IMR-90 (cell line): ENCODE data around the gene MID1. TPM values are rescaled to one million over a fixed set of nuclear protein-coding genes. Genes with fewer than 3 reads are reported as not detected.
A peak's percentile ranks its signal among the peaks of the same experiment; 100 is the strongest.

Experiments
- ATAC-seq: fragments of 200-7000 bp; cut with Tn5 transposase; 2 replicates; pipeline ENCODE4 v1.9.1; 2020; ENCODE audit warnings: low read depth, mild to moderate bottlenecking, moderate library complexity
- BruUV-seq: library from RNA; stranded (reverse); fragments of 400-500 nt; replicated peaks from 2 replicates; lab custom pipeline; 2021; lab: Mats Ljungman, UMichigan
- CTCF ChIA-PET: fragments of 300-600 bp; formaldehyde crosslinking; extraction: SDS; loops from one replicate; lab custom pipeline; 2021; ENCODE audit warnings: antibody characterized with exemption; lab: Yijun Ruan, JAX
- POLR2A ChIA-PET: fragments of 300-600 bp; sonication (Branson Sonifier 250); formaldehyde crosslinking; loops from one replicate; lab custom pipeline; 2022; ENCODE audit warnings: antibody characterized with exemption; ENCODE audit not compliant: unreplicated experiment; lab: Charles Lee
- DNase-seq: peaks from one replicate; pipeline ENCODE4 v3.0.0; 2013
- H2AFZ ChIP-seq: replicated peaks from 2 replicates; pipeline ENCODE3; 2013; ENCODE audit warnings: low read length, mild to moderate bottlenecking; ENCODE audit not compliant: poor library complexity
- H2AK5ac ChIP-seq: 2 replicates; pipeline ENCODE4 v1.6.1; 2013; ENCODE audit warnings: low read depth, low read length, inconsistent platforms
- H2AK9ac ChIP-seq: replicated peaks from 2 replicates; pipeline ENCODE3; 2013; ENCODE audit warnings: mild to moderate bottlenecking, low read depth, low read length, moderate library complexity; ENCODE audit not compliant: poor library complexity
- H2BK120ac ChIP-seq: 2 replicates; pipeline ENCODE4 v1.6.1; 2013; ENCODE audit warnings: low read depth, low read length, inconsistent platforms
- H2BK15ac ChIP-seq: 3 replicates; pipeline ENCODE4 v1.6.1; 2013; ENCODE audit warnings: low read depth, low read length, inconsistent platforms
- H2BK20ac ChIP-seq: 2 replicates; pipeline ENCODE4 v1.6.1; 2013; ENCODE audit warnings: low read depth, mild to moderate bottlenecking, inconsistent platforms, low read length, moderate library complexity
- H2BK5ac ChIP-seq: 2 replicates; pipeline ENCODE4 v1.6.1; 2013; ENCODE audit warnings: mild to moderate bottlenecking, low read depth, low read length, inconsistent platforms; ENCODE audit not compliant: poor library complexity, severe bottlenecking
- H3K14ac ChIP-seq: replicated peaks from 2 replicates; pipeline ENCODE4 v1.6.1; 2013; ENCODE audit warnings: low read depth, low read length, inconsistent platforms
- H3K18ac ChIP-seq: 2 replicates; pipeline ENCODE4 v1.6.1; 2013; ENCODE audit warnings: low read depth, low read length, control low read depth
- H3K23ac ChIP-seq: 2 replicates; pipeline ENCODE4 v1.6.1; 2013; ENCODE audit warnings: low read depth, low read length, inconsistent platforms
- H3K27ac ChIP-seq: 2 replicates; pipeline ENCODE4 v1.5.1; 2013; ENCODE audit warnings: mild to moderate bottlenecking, control low read depth, low read length; ENCODE audit not compliant: insufficient read depth
- H3K27me3 ChIP-seq: 2 replicates; pipeline ENCODE4 v1.6.1; 2013; ENCODE audit warnings: low read length; ENCODE audit not compliant: control insufficient read depth, insufficient read depth
- H3K36me3 ChIP-seq: 2 replicates; pipeline ENCODE4 v1.6.1; 2013; ENCODE audit warnings: low read length, mixed read lengths; ENCODE audit not compliant: control insufficient read depth, insufficient read depth
- H3K4ac ChIP-seq: 2 replicates; pipeline ENCODE4 v1.6.1; 2013; ENCODE audit warnings: low read depth, low read length, inconsistent platforms
- H3K4me1 ChIP-seq: 2 replicates; pipeline ENCODE4 v1.6.1; 2013; ENCODE audit warnings: low read length, mixed read lengths; ENCODE audit not compliant: control insufficient read depth, insufficient read depth
- H3K4me2 ChIP-seq: 2 replicates; pipeline ENCODE4 v1.6.1; 2013; ENCODE audit warnings: low read depth, mild to moderate bottlenecking, control low read depth, low read length, moderate library complexity
- H3K4me3 ChIP-seq: 2 replicates; pipeline ENCODE4 v1.5.1; 2013; ENCODE audit warnings: low read depth, mild to moderate bottlenecking, control low read depth, low read length, moderate library complexity; ENCODE audit not compliant: insufficient read depth
- H3K56ac ChIP-seq: 2 replicates; pipeline ENCODE4 v1.6.1; 2013; ENCODE audit warnings: low read length, inconsistent platforms; ENCODE audit not compliant: insufficient read depth; ENCODE audit errors: extremely low read depth
- H3K79me1 ChIP-seq, 2 experiments: 2 replicates each; pipeline ENCODE4 v1.6.1; 2013; ENCODE audit warnings: low read length in 2 of 2, inconsistent platforms in 1 of 2, low read depth in 1 of 2
- H3K9ac ChIP-seq: 2 replicates; pipeline ENCODE4 v1.6.1; 2013; ENCODE audit warnings: low read depth, low read length, control low read depth
- H3K9me1 ChIP-seq: 2 replicates; pipeline ENCODE4 v1.6.1; 2013; ENCODE audit warnings: low read length, inconsistent platforms; ENCODE audit not compliant: insufficient read depth
- H3K9me3 ChIP-seq: 2 replicates; pipeline ENCODE4 v1.6.1; 2013; ENCODE audit warnings: low read length; ENCODE audit not compliant: control insufficient read depth, insufficient read depth
- H4K20me1 ChIP-seq: 2 replicates; pipeline ENCODE4 v1.6.1; 2013; ENCODE audit warnings: low read length, inconsistent platforms; ENCODE audit not compliant: insufficient read depth
- H4K5ac ChIP-seq: 2 replicates; pipeline ENCODE4 v1.6.1; 2013; ENCODE audit warnings: mild to moderate bottlenecking, low read depth, low read length, control low read depth
- H4K8ac ChIP-seq, 2 experiments: 2 replicates each; pipeline ENCODE4 v1.6.1; 2013; ENCODE audit warnings: low read depth in 2 of 2, low read length in 2 of 2, control low read depth in 1 of 2, inconsistent platforms in 1 of 2
- H4K91ac ChIP-seq: 2 replicates; pipeline ENCODE4 v1.6.1; 2013; ENCODE audit warnings: low read depth, low read length, inconsistent platforms; ENCODE audit not compliant: insufficient read depth
- MAFK ChIP-seq: IDR thresholded peaks from 2 replicates; pipeline ENCODE4 v1.6.1; 2012; ENCODE audit warnings: low read depth, low read length, improper control_type of control experiment
- WGBS, 2 experiments: methylation state at CpG; one replicate each; pipeline versions ENCODE4 v1.1.5 to v1.1.7; 2013; ENCODE audit warnings: missing lambda C conversion rate in 2 of 2; ENCODE audit not compliant: insufficient read length in 1 of 2; ENCODE audit errors: extremely low coverage in 2 of 2; 5-methylcytosine and 5-hydroxymethylcytosine counted together
- dilution Hi-C: fragments of 300-500 bp; cut with HindIII; formaldehyde crosslinking; loops from one replicate; pipeline ENCODE4 v1.14.3; 2018; ENCODE audit warnings: low sequenced_read_pairs; ENCODE audit not compliant: unreplicated experiment
- in situ Hi-C: fragments of 300-500 bp; cut with MboI; formaldehyde crosslinking; loops from 3 replicates; pipeline ENCODE4 v1.14.3; 2019; ENCODE audit warnings: low sequenced_read_pairs, inconsistent platforms, mixed read lengths
- intact Hi-C: fragments of 100-400 bp; cut with micrococcal nuclease; formaldehyde crosslinking; loops from 2 replicates; pipeline ENCODE4 v1.10.0; 2022
- polyA plus RNA-seq, 3 experiments: library from polyadenylated mRNA; depleted of rRNA; stranded (reverse); fragments of >200 nt; gene quantifications; 2 replicates each; pipeline ENCODE4 v1.2.3, GENCODE V29; 2012; ENCODE audit warnings: low replicate concordance in 1 of 3
- total RNA-seq: library from RNA; depleted of rRNA; stranded (reverse); fragments of >200 nt; gene quantifications from 2 replicates; pipeline ENCODE4 v1.2.3, GENCODE V29; 2012
- TF ChIP-seq, protein P1 (sequence below): fragments of 150-350 bp; IDR thresholded peaks from 2 replicates; pipeline ENCODE4 v1.6.1; 2016; ENCODE audit warnings: low read depth, mild to moderate bottlenecking, low read length, moderate library complexity, borderline replicate concordance

Gene MID1
- total and polyA plus RNA-seq, 2 of the 4 experiments (the other 2 are of a cell fraction) = 37.2 to 106 TPM

- intact Hi-C loops = loop anchor here (5.0 kb wide), 5 partner anchors 105 to 485 kb away; no protein-coding TSS in a partner anchor
- no TSS peak for BruUV-seq
- TF ChIP-seq, protein P1, sequence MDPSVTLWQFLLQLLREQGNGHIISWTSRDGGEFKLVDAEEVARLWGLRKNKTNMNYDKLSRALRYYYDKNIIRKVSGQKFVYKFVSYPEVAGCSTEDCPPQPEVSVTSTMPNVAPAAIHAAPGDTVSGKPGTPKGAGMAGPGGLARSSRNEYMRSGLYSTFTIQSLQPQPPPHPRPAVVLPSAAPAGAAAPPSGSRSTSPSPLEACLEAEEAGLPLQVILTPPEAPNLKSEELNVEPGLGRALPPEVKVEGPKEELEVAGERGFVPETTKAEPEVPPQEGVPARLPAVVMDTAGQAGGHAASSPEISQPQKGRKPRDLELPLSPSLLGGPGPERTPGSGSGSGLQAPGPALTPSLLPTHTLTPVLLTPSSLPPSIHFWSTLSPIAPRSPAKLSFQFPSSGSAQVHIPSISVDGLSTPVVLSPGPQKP = no peak
- TF ChIP-seq MAFK = peak; percentile 84
- H3K9ac ChIP-seq = 0 out of 2 replicates have a peak overlapping the region, but pooled peaks have one; percentile 21
- ChIA-PET POLR2A (interaction anchor here (0.5 kb wide), 1 partner anchor 9 kb away, joined by 7 read pairs; no protein-coding TSS in a partner anchor), CTCF (interaction anchor here (0.9 to 1.1 kb wide), 3 partner anchors 107 to 428 kb away, joined by 3 to 6 read pairs (median 5); no protein-coding TSS in a partner anchor)
- no peaks in the 10 kb centered on the region for H3K9me1 ChIP-seq
- H2BK5ac ChIP-seq = peak overlapping the region; percentile 9
- no peak overlapping the region for H4K91ac ChIP-seq
- H3K4ac ChIP-seq = peak overlapping the region; percentile 28; the same call in 1 of the 2 replicates
- no peak overlapping the region for H3K18ac ChIP-seq
- in situ Hi-C loops = loop anchor here (10.0 kb wide), 1 partner anchor 423 kb away; no protein-coding TSS in a partner anchor
- H4K8ac ChIP-seq = no peak overlapping the region
- H3K14ac ChIP-seq = no peak overlapping the region
- H3K4me1 ChIP-seq = peaks cover 13% of the 10 kb centered on the region
- H2BK20ac ChIP-seq = 0 out of 2 replicates have a peak overlapping the region, but pooled peaks have one; percentile 10
- H3K56ac ChIP-seq = no peak overlapping the region
- no peak overlapping the region for H4K5ac ChIP-seq
- 100% methylated on average over 1 of the region's 10 CpGs; no CpG with 5 or more reads in 1 of the 2 experiments for WGBS, 2 experiments
- dilution Hi-C loops = no loop called here
- 0 out of 2 replicates have a peak overlapping the region, but pooled peaks have one; percentile 43 for H2AK5ac ChIP-seq
- H2AFZ ChIP-seq = no peak overlapping the region
- peak overlapping the region; percentile 0; the same call in 1 of the 2 replicates for H3K27ac ChIP-seq
- peak overlapping the region; percentile 37 for H2AK9ac ChIP-seq
- no peak overlapping the region for H2BK15ac ChIP-seq
- H4K20me1 ChIP-seq = no peaks in the 10 kb centered on the region
- peaks cover 3 to 25% of the 10 kb centered on the region in 2 experiments; a peak in 2 of 4 replicates for H3K79me1 ChIP-seq
- ATAC-seq (no peak), DNase-seq (no peak)
- H3K27me3 ChIP-seq = no peaks in the 10 kb centered on the region
- H3K9me3 ChIP-seq = no peaks in the 10 kb centered on the region
- H2BK120ac ChIP-seq = no peak overlapping the region
- H3K4me2 ChIP-seq = peak overlapping the region; percentile 95
- H3K4me3 ChIP-seq = peak overlapping the region; percentile 60
- H3K36me3 ChIP-seq = no peaks in the 10 kb centered on the region
- H3K23ac ChIP-seq = no peak overlapping the region
Measured at GRCh38 chrX:10617186-10617998, 3.0 kb downstream of the MID1 start.
